UCSD-AML1 (cell line): ENCODE measurements around the gene STX8.
A peak's percentile ranks its signal among the peaks of the same experiment; 100 is the strongest.

ENCODE experiments used
- DNase-seq: peaks from one replicate; lab custom pipeline; 2025; ENCODE audit not compliant: unreplicated experiment; lab: John Stamatoyannopoulos, UW

Gene STX8

GRCh38 chr17:9244066-9245052 lies 331.3 kb downstream of the STX8 start:
- DNase-seq: no peak

GRCh38 chr17:9242983-9243382 lies 332.6 kb downstream of the STX8 start:
- DNase-seq: no peak

- DNase-seq: no peak
Observed at GRCh38 chr17:9242497-9242881, 333.1 kb downstream of the STX8 start.

GRCh38 chr17:9241774-9242496 lies 333.7 kb downstream of the STX8 start:
- DNase-seq: no peak

- DNase-seq: no peak
Observed at GRCh38 chr17:9241371-9241712, 334.3 kb downstream of the STX8 start.

- no peak for DNase-seq
Observed at GRCh38 chr17:9240659-9241370, 334.8 kb downstream of the STX8 start.

- no peak for DNase-seq
Observed at GRCh38 chr17:9239793-9240658, 335.6 kb downstream of the STX8 start.

GRCh38 chr17:9239246-9239792 lies 336.3 kb downstream of the STX8 start:
- no peak for DNase-seq

GRCh38 chr17:9238340-9239245 lies 337.0 kb downstream of the STX8 start:
- DNase-seq: no peak

GRCh38 chr17:9237661-9238301 lies 337.8 kb downstream of the STX8 start:
- DNase-seq: no peak

- no peak for DNase-seq
Observed at GRCh38 chr17:9237053-9237410, 338.6 kb downstream of the STX8 start.

- no peak for DNase-seq
Observed at GRCh38 chr17:9236286-9237052, 339.2 kb downstream of the STX8 start.

- no peak for DNase-seq
Observed at GRCh38 chr17:9235346-9235745, 340.3 kb downstream of the STX8 start.

- DNase-seq: no peak
Observed at GRCh38 chr17:9234389-9234945, 341.2 kb downstream of the STX8 start.

- no peak for DNase-seq
Observed at GRCh38 chr17:9233761-9234160, 341.9 kb downstream of the STX8 start.

- DNase-seq: no peak
Observed at GRCh38 chr17:9233271-9233599, 342.4 kb downstream of the STX8 start.

GRCh38 chr17:9232591-9233270 lies 342.9 kb downstream of the STX8 start:
- peak; percentile 61 for DNase-seq

- no peak for DNase-seq
Observed at GRCh38 chr17:9232155-9232475, 343.5 kb downstream of the STX8 start.
